Activated naive CD4-positive, alpha-beta T cell treated with anti-CD3 and anti-CD28 coated beads, Interleukin-2, amount 10 ng/mL, durations not matched to agents 7 days and 5 days (primary cell): ENCODE results near the gene ZNF684.
"Not testable (repeated sequence)": the region's sequence is repeated elsewhere in the genome, so short reads cannot be mapped to it uniquely, and the experiment has no call there.

Experiments used
- CTCF ChIA-PET: fragments of 350-600 bp; sonication (Branson Sonifier 250); formaldehyde crosslinking; loops from one replicate; lab custom pipeline; 2021; ENCODE audit warnings: antibody characterized with exemption; lab: Charles Lee
- DNase-seq: peaks from one replicate; pipeline ENCODE4 v3.0.0-alpha.2; 2020
- H3K27ac Mint-ChIP-seq: one replicate; pipeline ENCODE4 v1.8.0; 2021; ENCODE audit warnings: mild to moderate bottlenecking, moderate library complexity, mixed read lengths
- H3K27me3 Mint-ChIP-seq: one replicate; pipeline ENCODE4 v1.8.0; 2021; ENCODE audit warnings: mild to moderate bottlenecking, mixed read lengths
- H3K36me3 Mint-ChIP-seq: one replicate; pipeline ENCODE4 v1.8.0; 2021; ENCODE audit warnings: mixed read lengths
- H3K4me1 Mint-ChIP-seq: one replicate; pipeline ENCODE4 v1.8.0; 2021; ENCODE audit warnings: mixed read lengths
- H3K4me3 Mint-ChIP-seq: one replicate; pipeline ENCODE4 v1.8.0; 2021; ENCODE audit warnings: mild to moderate bottlenecking, moderate library complexity, mixed read lengths
- H3K9me3 Mint-ChIP-seq: one replicate; pipeline ENCODE4 v1.8.0; 2021; ENCODE audit warnings: mixed read lengths

Gene ZNF684

GRCh38 chr1:40553017-40553416 is 21.6 kb downstream of the ZNF684 start:
- no peak for DNase-seq
- Mint-ChIP-seq H3K4me3 (no peak overlapping the region), H3K4me1 (no peaks in the 10 kb centered on the region), H3K9me3 (peaks cover 6% of the 10 kb centered on the region), H3K27ac (no peak overlapping the region), H3K36me3 (peaks cover 3% of the 10 kb centered on the region), H3K27me3 (peaks cover 4% of the 10 kb centered on the region)
- CTCF ChIA-PET, result no interaction called here

DNA sequence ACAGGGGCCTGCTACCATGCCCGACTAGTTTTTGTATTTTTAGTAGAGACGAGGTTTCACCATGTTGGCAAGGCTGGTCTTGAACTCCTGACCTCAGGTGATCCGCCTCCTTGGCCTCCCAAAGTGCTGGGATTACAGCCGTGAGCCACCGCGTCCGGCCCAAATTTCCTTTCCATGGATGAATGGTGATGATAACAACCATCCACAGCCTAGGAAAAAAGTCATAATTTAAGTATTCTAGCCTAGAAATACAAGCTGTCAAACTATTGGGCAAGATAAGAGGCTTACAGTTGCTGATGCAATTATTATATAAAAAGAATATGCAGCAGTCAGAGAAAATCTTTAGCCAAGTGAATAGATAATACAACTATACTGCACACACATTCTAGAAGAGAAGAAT is 23.4 kb downstream of the ZNF684 start:
- not testable (repeated sequence) for H3K9me3 Mint-ChIP-seq

DNA sequence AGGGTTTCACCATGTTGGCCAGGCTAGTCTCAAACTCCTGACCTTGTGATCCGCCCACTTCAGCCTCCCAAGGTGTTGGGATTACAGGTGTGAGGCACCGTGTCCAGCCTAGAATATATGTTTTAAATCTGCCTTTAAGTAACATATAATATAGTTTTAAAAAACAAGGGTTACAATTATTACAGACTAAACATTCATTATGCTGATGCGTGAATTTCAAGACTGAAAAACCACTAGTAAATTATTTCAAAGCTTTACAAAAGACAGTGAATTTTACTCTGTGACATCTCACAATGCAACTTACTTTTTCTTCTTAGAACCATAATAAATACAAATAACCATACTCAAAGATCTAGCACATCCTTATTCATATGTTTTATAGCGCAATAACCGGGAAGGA is 24.7 kb downstream of the ZNF684 start:
- DNase-seq, result no peak
- Mint-ChIP-seq H3K36me3 (peaks cover 4% of the 10 kb centered on the region), H3K4me3 (no peak overlapping the region), H3K27me3 (peaks cover 4% of the 10 kb centered on the region), H3K9me3 (peaks cover 2% of the 10 kb centered on the region), H3K27ac (no peak overlapping the region), H3K4me1 (no peaks in the 10 kb centered on the region)
- CTCF ChIA-PET, result no interaction called here

More for the DNA sequence above, 23.4 kb downstream of the ZNF684 start:
- H3K4me1 Mint-ChIP-seq, H3K36me3 Mint-ChIP-seq, DNase-seq, H3K27ac Mint-ChIP-seq, CTCF ChIA-PET, H3K27me3 Mint-ChIP-seq, H3K4me3 Mint-ChIP-seq: not testable (repeated sequence)

- H3K4me1 Mint-ChIP-seq, H3K27ac Mint-ChIP-seq, DNase-seq, H3K36me3 Mint-ChIP-seq, H3K9me3 Mint-ChIP-seq, H3K27me3 Mint-ChIP-seq, CTCF ChIA-PET, H3K4me3 Mint-ChIP-seq: not testable (repeated sequence)
These were observed 26.8 kb downstream of the ZNF684 start for GRCh38 chr1:40558241-40558640.

DNA sequence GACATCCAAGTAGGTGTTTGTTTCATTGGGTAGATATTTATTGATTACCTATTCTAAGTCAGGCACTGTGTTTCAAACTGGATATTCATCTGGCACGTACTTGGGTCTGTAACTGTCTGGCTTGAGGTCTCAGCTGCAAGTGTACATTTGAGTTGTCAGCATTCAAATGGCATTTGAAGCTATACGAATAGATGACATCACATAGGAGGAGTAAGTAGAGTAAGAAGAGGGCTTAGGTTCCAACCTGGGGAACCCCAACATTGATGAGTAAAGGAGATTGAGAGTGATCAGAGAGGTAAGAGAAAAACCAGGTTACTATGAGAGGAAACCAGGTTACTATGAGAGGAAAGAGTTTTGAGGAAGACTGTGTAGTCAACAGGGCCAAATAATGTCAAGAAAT is 30.7 kb downstream of the ZNF684 start:
- Mint-ChIP-seq H3K4me1 (peaks cover 4% of the 10 kb centered on the region), H3K27me3 (peaks cover 6% of the 10 kb centered on the region), H3K36me3 (peaks cover 4% of the 10 kb centered on the region), H3K9me3 (peaks cover 10% of the 10 kb centered on the region), H3K4me3 (no peak overlapping the region), H3K27ac (no peak overlapping the region)
- CTCF ChIA-PET, result no interaction called here
- no peak for DNase-seq

GRCh38 chr1:40563266-40563665 is 31.8 kb downstream of the ZNF684 start:
- H3K27me3 Mint-ChIP-seq, result peaks cover 6% of the 10 kb centered on the region
- no peak overlapping the region for H3K4me3 Mint-ChIP-seq
- H3K9me3 Mint-ChIP-seq, result peaks cover 10% of the 10 kb centered on the region
- peaks cover 4% of the 10 kb centered on the region for H3K4me1 Mint-ChIP-seq
- no peak overlapping the region for H3K27ac Mint-ChIP-seq
- DNase-seq, result no peak
- CTCF ChIA-PET, result interaction anchor here (0.6 kb wide), 1 partner anchor 200 kb away, joined by 3 read pairs; no protein-coding TSS in a partner anchor
- H3K36me3 Mint-ChIP-seq, result peaks cover 4% of the 10 kb centered on the region

DNA sequence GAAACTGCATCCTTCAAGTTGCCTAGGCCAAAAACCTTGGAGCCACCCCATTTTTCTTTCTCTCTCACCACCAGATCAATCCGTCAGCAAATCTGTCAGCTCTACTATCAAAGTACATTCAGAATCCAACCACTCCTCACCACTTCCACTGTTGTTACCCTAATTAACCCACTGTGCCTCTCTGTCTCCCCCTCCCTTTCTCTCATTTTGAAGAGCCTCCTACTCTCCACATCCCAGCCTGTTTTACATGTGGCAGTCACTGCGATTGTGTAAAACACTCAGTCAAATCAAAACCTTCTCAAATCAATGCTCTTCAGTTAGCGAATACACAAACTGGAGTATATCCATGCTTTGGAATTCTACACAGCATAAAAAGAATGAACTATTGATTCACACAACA is 33.1 kb downstream of the ZNF684 start:
- no peak for DNase-seq
- Mint-ChIP-seq H3K4me1 (peaks cover 4% of the 10 kb centered on the region), H3K36me3 (peaks cover 4% of the 10 kb centered on the region), H3K27ac (no peak overlapping the region), H3K4me3 (no peak overlapping the region), H3K9me3 (peaks cover 10% of the 10 kb centered on the region), H3K27me3 (peaks cover 10% of the 10 kb centered on the region)
- CTCF ChIA-PET, result no interaction called here

- CTCF ChIA-PET, result no interaction called here
- Mint-ChIP-seq H3K4me1 (peaks cover 4% of the 10 kb centered on the region), H3K27ac (no peak overlapping the region), H3K4me3 (no peak overlapping the region), H3K36me3 (peaks cover under 1% of the 10 kb centered on the region), H3K27me3 (peaks cover 10% of the 10 kb centered on the region), H3K9me3 (peaks cover 10% of the 10 kb centered on the region)
- no peak for DNase-seq
These were observed 33.5 kb downstream of the ZNF684 start for GRCh38 chr1:40564913-40565312.

DNA sequence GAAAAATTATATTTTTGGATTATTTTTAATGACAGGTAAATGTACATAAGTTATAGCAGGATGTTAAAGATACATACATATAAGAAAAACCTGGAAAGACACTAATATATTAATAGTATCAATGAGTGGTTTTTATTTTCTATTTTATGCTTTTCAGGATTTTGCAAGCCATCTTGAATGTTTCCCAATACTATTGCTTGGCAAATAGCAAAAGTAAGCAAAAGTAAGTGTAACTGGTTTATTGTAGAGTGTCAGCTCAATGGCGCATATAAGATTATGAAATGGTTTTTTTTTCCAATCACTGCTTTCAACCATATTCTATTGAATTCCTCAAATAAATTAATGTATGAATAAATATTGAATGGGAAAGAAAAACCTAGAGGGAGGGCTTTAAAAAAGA is 36.4 kb downstream of the ZNF684 start:
- CTCF ChIA-PET, result no interaction called here
- H3K9me3 Mint-ChIP-seq, result peaks cover 10% of the 10 kb centered on the region
- no peak overlapping the region for H3K27ac Mint-ChIP-seq
- H3K27me3 Mint-ChIP-seq, result peaks cover 18% of the 10 kb centered on the region
- DNase-seq, result no peak
- H3K36me3 Mint-ChIP-seq, result no peaks in the 10 kb centered on the region
- no peak overlapping the region for H3K4me3 Mint-ChIP-seq
- peaks cover 4% of the 10 kb centered on the region for H3K4me1 Mint-ChIP-seq

- H3K4me1 Mint-ChIP-seq, H3K9me3 Mint-ChIP-seq, H3K27ac Mint-ChIP-seq, H3K36me3 Mint-ChIP-seq, H3K4me3 Mint-ChIP-seq, CTCF ChIA-PET, DNase-seq: not testable (repeated sequence)
- peaks cover 14% of the 10 kb centered on the region for H3K27me3 Mint-ChIP-seq
These were observed 43.4 kb downstream of the ZNF684 start for GRCh38 chr1:40574805-40575204.

DNA sequence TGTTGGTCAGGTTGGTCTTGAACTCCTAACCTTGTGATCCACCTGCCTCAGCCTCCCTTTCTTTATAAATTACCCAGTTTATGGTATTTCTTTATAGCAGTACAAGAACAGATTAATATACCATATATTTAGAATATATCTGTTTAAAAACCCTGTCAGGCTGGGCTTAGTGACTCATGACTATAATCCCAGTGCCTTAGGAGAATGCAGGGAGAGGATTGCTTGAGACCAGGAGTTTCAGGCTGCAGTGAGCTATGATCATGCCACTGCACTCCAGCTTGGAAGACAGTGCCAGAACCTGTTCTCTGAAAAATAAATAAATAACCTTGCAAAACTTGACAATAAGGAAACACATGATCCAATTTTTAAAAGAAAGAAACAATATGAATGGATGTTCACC is 43.9 kb downstream of the ZNF684 start:
- Mint-ChIP-seq H3K36me3 (no peaks in the 10 kb centered on the region), H3K27me3 (peaks cover 14% of the 10 kb centered on the region), H3K4me3 (no peak overlapping the region), H3K9me3 (no peaks in the 10 kb centered on the region), H3K27ac (no peak overlapping the region), H3K4me1 (no peaks in the 10 kb centered on the region)
- CTCF ChIA-PET, result no interaction called here
- no peak for DNase-seq

DNA sequence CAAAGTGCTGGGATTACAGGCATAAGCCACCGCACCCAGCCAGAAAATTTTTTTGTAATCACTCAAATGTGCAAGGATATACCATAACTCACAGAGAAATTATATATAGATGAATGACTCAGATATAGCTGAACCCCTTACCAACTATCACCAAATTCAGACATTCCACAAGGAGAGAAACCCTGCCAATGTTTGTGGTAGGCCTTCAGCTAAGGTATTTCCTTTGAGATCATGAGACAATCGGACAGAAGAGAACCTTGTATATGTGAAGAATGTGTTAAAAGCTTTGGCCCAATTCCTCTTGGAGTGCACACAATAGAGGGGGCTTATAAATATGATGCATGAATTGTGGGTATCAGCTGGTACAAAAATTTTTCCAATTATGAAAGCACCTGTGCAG is 50.7 kb downstream of the ZNF684 start:
- Mint-ChIP-seq H3K4me3 (no peak overlapping the region), H3K27me3 (peaks cover 3% of the 10 kb centered on the region), H3K36me3 (no peaks in the 10 kb centered on the region), H3K4me1 (no peaks in the 10 kb centered on the region), H3K27ac (no peak overlapping the region), H3K9me3 (no peaks in the 10 kb centered on the region)
- no peak for DNase-seq
- CTCF ChIA-PET, result no interaction called here

- H3K4me3 Mint-ChIP-seq, result no peak overlapping the region
- no peak overlapping the region for H3K27ac Mint-ChIP-seq
- H3K9me3 Mint-ChIP-seq, result no peaks in the 10 kb centered on the region
- H3K4me1 Mint-ChIP-seq, result no peaks in the 10 kb centered on the region
- peaks cover 8% of the 10 kb centered on the region for H3K27me3 Mint-ChIP-seq
- CTCF ChIA-PET, result no interaction called here
- no peaks in the 10 kb centered on the region for H3K36me3 Mint-ChIP-seq
- no peak for DNase-seq
These were observed 52.5 kb downstream of the ZNF684 start for GRCh38 chr1:40583980-40584379.

- Mint-ChIP-seq H3K9me3 (no peaks in the 10 kb centered on the region), H3K36me3 (no peaks in the 10 kb centered on the region), H3K4me1 (peaks cover 8% of the 10 kb centered on the region), H3K27ac (no peak overlapping the region), H3K27me3 (peaks cover 14% of the 10 kb centered on the region), H3K4me3 (no peak overlapping the region)
- CTCF ChIA-PET, result interaction anchor here (1.0 to 1.4 kb wide), 2 partner anchors 15 to 56 kb away, joined by 3 read pairs; no protein-coding TSS in a partner anchor
- DNase-seq, result no peak
These were observed 57.1 kb downstream of the ZNF684 start for GRCh38 chr1:40588586-40588985.

DNA sequence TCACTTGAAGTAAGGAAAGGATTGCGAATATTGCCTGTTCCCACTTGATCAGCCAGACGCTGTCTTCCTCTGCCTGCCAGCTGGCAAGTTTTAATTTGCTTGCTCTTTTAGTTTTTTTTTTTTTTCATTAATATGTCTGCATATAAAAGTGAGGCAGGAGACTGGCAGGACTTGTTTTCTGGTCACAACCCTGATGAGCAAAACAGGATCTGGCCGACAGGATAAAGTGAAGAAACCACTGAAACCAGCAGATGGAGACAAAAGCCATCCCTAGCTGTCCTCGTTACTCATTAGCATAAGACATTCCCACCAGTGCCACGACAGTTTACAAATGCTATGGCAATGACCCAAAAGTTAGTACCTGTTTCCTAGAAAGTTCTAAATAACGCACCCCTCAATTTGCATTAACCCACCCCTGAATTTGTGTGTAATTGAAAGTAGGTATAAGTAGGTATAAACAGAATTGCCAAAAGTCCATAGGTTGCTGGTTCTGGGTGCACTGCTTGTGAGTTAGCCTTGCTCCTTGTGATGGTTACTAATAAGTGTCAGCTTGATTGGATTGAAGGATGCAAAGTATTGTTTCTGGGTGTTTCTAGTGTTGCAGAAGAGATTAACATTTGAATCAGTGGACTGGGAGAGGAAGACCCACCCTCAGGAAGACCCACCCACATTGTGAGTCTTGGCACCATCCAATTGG is 60.8 kb downstream of the ZNF684 start:
- peaks cover 11% of the 10 kb centered on the region for H3K4me1 Mint-ChIP-seq
- DNase-seq, result peak; percentile 33
- no peak overlapping the region for H3K4me3 Mint-ChIP-seq
- CTCF ChIA-PET, result interaction anchor here (0.7 to 0.8 kb wide), 2 partner anchors 10 to 375 kb away, joined by 3 read pairs; no protein-coding TSS in a partner anchor
- no peak overlapping the region for H3K27ac Mint-ChIP-seq
- no peaks in the 10 kb centered on the region for H3K9me3 Mint-ChIP-seq
- H3K36me3 Mint-ChIP-seq, result no peaks in the 10 kb centered on the region
- H3K27me3 Mint-ChIP-seq, result peaks cover 21% of the 10 kb centered on the region
